Pancreas (tissue), 10 donors: ENCODE measurements around the gene FAM204A. TPM values are rescaled to one million over a fixed set of nuclear protein-coding genes. Genes with fewer than 3 reads are reported as not detected.
A peak's percentile ranks its signal among the peaks of the same experiment; 100 is the strongest.

Source experiments
- ATAC-seq, 4 donors: fragments of 200-7000 bp; cut with Tn5 transposase; one replicate each; pipeline versions ENCODE4 v1.8.0 to v1.9.1; 2020; ENCODE audit warnings: mild to moderate bottlenecking in 4 of 4, moderate library complexity in 4 of 4
- DNase-seq, 6 donors: peaks; one replicate each; pipeline ENCODE4 v3.0.0-alpha.2; 2020
- FAIRE-seq: peaks from 2 replicates; lab custom pipeline; 2012; peaks lifted over from hg19 to GRCh38; lab: Jason Lieb, UNC
- H3K27ac ChIP-seq, 4 donors: fragments of 200-600 bp; sonication (generic); 1 replicate in 3 of 4; 2 replicates in 1 of 4; pipeline versions ENCODE4 v1.5.0 to v1.8.0; 2020
- H3K27me3 ChIP-seq, 4 donors: fragments of 200-600 bp; one replicate each; pipeline ENCODE4 v1.8.0; 2021
- H3K36me3 ChIP-seq, 3 donors: fragments of 200-600 bp; sonication (generic) in 1 of 3; one replicate each; pipeline versions ENCODE4 v1.5.0 to v1.8.0; 2020 to 2021
- H3K4me1 ChIP-seq, 3 donors: fragments of 200-600 bp; one replicate each; pipeline ENCODE4 v1.8.0; 2021
- H3K4me3 ChIP-seq, 4 donors: fragments of 200-600 bp; sonication (generic) in 2 of 4; one replicate each; pipeline versions ENCODE4 v1.5.0 to v1.8.0; 2020 to 2021
- H3K9me3 ChIP-seq, 4 donors: fragments of 200-600 bp; one replicate each; pipeline ENCODE4 v1.8.0; 2021
- WGBS, 2 donors: extraction: QIAGEN DNeasy Blood & Tissue Kit; methylation state at CpG; one replicate each; pipeline ENCODE4 v1.1.7; 2013; 5-methylcytosine and 5-hydroxymethylcytosine counted together
- intact Hi-C, 3 donors: fragments of 100-400 bp; cut with DNase I; formaldehyde crosslinking; loops; one replicate each; pipeline versions ENCODE4 v1.11.1 to v1.14.2; 2022
- polyA plus RNA-seq, 2 donors: library from polyadenylated mRNA; stranded (reverse); fragments of 200-250 nt; gene quantifications; one replicate each; pipeline ENCODE4 v1.2.3, GENCODE V29; 2013
- total RNA-seq, 6 donors: library from RNA; stranded (reverse); fragmentation: NEBNext Ultra II Directional in 4 of 6; extraction: Animal tissue kit (Norgen Biotek cat#: 25700) in 4 of 6; gene quantifications; one replicate each; pipeline versions ENCODE4 v1.2.1 to v1.2.4, GENCODE V29; 2021 to 2023
- TF ChIP-seq, protein P1 (sequence below), 4 donors: fragments of 200-600 bp; sonication (generic) in 3 of 4; IDR thresholded peaks; one replicate each; pipeline versions ENCODE4 v1.5.0 to v1.8.0; 2021; ENCODE audit warnings: antibody characterized with exemption in 4 of 4
- donor health status: healthy with polysubstance abuse.
- donor health status: DM: no; HTN: no; CAD: no; lungs with moderate emphysema.
- donor health status: DM: no; HTN: no; CAD: no.
- donor health status: control.
- donor health status: control.
- donor health status: Bipolar disorder and iron deficiency.
- donor health status: DM: yes; HTN: yes; CAD: no.
- donor health status: DM: no; HTN: no; CAD: no.
- donor health status: DM: no; HTN: no; CAD: no.
- donor health status: DM: yes; HTN: yes; CAD: no.

Gene FAM204A
- total and polyA plus RNA-seq, 8 donors: 14.4 to 37.2 (median 27.5) TPM

- no peak for FAIRE-seq
- Histone ChIP-seq H3K9me3 (no peaks in the 10 kb centered on the region), H3K4me3 (no peak overlapping the region), H3K27me3 (no peaks in the 10 kb centered on the region), H3K4me1 (no peaks in the 10 kb centered on the region), H3K36me3 (peaks cover 0 to under 1% (median 0%) of the 10 kb centered on the region in 3 donors), H3K27ac (no peak overlapping the region)
- 96% methylated on average over 4 of the region's 4 CpGs for WGBS, 2 donors
- no peak for ATAC-seq
- no peak for DNase-seq
- intact Hi-C loops: no loop called here
- TF ChIP-seq, protein P1, sequence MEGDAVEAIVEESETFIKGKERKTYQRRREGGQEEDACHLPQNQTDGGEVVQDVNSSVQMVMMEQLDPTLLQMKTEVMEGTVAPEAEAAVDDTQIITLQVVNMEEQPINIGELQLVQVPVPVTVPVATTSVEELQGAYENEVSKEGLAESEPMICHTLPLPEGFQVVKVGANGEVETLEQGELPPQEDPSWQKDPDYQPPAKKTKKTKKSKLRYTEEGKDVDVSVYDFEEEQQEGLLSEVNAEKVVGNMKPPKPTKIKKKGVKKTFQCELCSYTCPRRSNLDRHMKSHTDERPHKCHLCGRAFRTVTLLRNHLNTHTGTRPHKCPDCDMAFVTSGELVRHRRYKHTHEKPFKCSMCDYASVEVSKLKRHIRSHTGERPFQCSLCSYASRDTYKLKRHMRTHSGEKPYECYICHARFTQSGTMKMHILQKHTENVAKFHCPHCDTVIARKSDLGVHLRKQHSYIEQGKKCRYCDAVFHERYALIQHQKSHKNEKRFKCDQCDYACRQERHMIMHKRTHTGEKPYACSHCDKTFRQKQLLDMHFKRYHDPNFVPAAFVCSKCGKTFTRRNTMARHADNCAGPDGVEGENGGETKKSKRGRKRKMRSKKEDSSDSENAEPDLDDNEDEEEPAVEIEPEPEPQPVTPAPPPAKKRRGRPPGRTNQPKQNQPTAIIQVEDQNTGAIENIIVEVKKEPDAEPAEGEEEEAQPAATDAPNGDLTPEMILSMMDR (IDR thresholded peaks at IDR 0.05): no peak
Observed at GRCh38 chr10:118314882-118315281, 27.2 kb downstream of the FAM204A start.

GRCh38 chr10:118311505-118311904 lies 30.6 kb downstream of the FAM204A start:
- intact Hi-C loops: no loop called here
- TF ChIP-seq, protein P1 (IDR thresholded peaks at IDR 0.05): no peak
- FAIRE-seq: no peak
- no peak for ATAC-seq
- Histone ChIP-seq H3K4me1 (no peaks in the 10 kb centered on the region), H3K4me3 (no peak overlapping the region), H3K9me3 (no peaks in the 10 kb centered on the region), H3K36me3 (peaks cover 0 to 8% (median 3%) of the 10 kb centered on the region in 3 donors), H3K27me3 (no peaks in the 10 kb centered on the region), H3K27ac (no peak overlapping the region)
- WGBS, 2 donors: 76 to 83% methylated on average over 2 of the region's 2 CpGs
- no peak for DNase-seq

- Histone ChIP-seq H3K4me1 (no peaks in the 10 kb centered on the region), H3K27me3 (no peaks in the 10 kb centered on the region), H3K36me3 (peaks cover 0 to 8% (median 8%) of the 10 kb centered on the region in 3 donors), H3K4me3 (no peak overlapping the region), H3K27ac (no peak overlapping the region), H3K9me3 (no peaks in the 10 kb centered on the region)
- TF ChIP-seq, protein P1 (IDR thresholded peaks at IDR 0.05): no peak
- intact Hi-C loops: no loop called here
- FAIRE-seq (peak; percentile 86), ATAC-seq (no peak), DNase-seq (no peak)
- WGBS, 2 donors: 19 to 21% methylated on average over 2 of the region's 2 CpGs
Observed at GRCh38 chr10:118310822-118311221, 31.3 kb downstream of the FAM204A start.

- ATAC-seq (no peak), DNase-seq (no peak), FAIRE-seq (no peak)
- H3K4me1 ChIP-seq: no peaks in the 10 kb centered on the region
- H3K27ac ChIP-seq: no peak overlapping the region
- no peaks in the 10 kb centered on the region for H3K9me3 ChIP-seq
- intact Hi-C loops: no loop called here
- TF ChIP-seq, protein P1 (IDR thresholded peaks at IDR 0.05): no peak
- H3K4me3 ChIP-seq: no peak overlapping the region
- peaks cover 0 to 11% (median 8%) of the 10 kb centered on the region in 3 donors for H3K36me3 ChIP-seq
- H3K27me3 ChIP-seq: no peaks in the 10 kb centered on the region
- 56 to 69% methylated on average over 2 of the region's 2 CpGs for WGBS, 2 donors
Observed at GRCh38 chr10:118309911-118310310, 32.2 kb downstream of the FAM204A start.

DNA sequence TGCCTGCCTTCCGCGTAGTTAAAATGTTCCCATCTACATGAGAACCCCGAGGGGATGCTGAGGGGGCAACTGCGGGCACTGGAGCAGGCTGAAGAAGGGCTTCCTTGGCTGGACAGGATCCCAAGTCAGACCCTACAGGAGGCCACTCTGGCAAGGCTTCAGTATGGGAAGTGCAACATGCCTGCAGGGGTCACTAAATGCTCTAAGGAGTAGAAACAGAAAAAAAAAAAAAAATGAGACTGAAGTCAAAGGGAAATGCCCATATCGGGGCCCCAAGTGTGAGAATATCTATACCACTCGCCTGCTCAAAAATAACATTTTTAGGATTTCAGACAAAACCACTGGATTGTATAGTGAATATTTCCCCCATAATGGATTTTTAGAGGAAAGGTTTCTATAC lies 33.5 kb downstream of the FAM204A start:
- TF ChIP-seq, protein P1 (IDR thresholded peaks at IDR 0.05): no peak
- Histone ChIP-seq H3K9me3 (no peaks in the 10 kb centered on the region), H3K27ac (no peak overlapping the region), H3K36me3 (peaks cover 0 to 11% (median 8%) of the 10 kb centered on the region in 3 donors), H3K27me3 (no peaks in the 10 kb centered on the region), H3K4me3 (no peak overlapping the region), H3K4me1 (no peaks in the 10 kb centered on the region)
- WGBS, 2 donors: 91 to 95% methylated on average over 6 of the region's 6 CpGs
- ATAC-seq (no peak), FAIRE-seq (no peak), DNase-seq (no peak)
- intact Hi-C loops: no loop called here
